Measurements from ENCODE around the gene GNAQ.

DNA sequence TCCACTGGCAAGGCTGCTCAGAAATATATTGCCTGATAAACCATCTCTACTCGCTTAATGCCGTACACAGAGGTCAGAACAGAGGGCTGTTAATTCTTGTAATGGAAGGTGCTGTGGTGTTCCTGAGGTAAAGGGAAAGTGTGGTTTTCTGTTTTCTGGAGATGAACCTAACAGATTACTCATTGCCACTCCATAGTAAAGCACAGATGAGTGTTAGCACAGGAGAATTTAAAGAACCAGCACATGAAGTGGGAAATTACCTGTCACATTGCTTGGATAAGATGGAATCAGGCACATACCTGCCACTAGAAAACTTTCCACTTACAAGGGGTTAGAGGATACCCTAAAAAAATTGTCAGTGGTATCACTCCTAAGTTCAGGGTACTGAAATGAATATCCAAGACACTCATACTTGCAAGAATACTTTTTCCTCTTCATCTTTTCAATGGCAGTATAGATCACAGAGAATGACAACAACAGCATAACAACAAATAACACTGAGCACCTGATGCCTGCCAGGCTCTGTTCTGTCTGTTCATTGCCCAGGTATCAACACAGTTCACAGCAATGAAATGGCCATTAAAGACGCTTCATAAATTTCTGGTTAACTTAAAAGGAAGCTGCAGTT is 230.6 kb downstream of the GNAQ start:
- TF ChIP-seq CTCF (IDR thresholded peaks at IDR 0.05; ENCODE audit: low read depth, low read length, missing input control) (no peak), RAD21 (IDR thresholded peaks at IDR 0.05) (no peak), YY1 (IDR thresholded peaks at IDR 0.05) (no peak), TAF1 (conservative IDR thresholded peaks at IDR 0.05) (no peak), EGR1 (IDR thresholded peaks at IDR 0.05; ENCODE audit: low read depth in 2 of 2) (no peak), REST (IDR thresholded peaks at IDR 0.05) (no peak), FOXA1 (IDR thresholded peaks at IDR 0.05) (no peak), MAX (IDR thresholded peaks at IDR 0.05) (no peak), GABPA (IDR thresholded peaks at IDR 0.05 in 1 of 2, conservative IDR thresholded peaks at IDR 0.05 in 1 of 2) (no peak), JUND (IDR thresholded peaks at IDR 0.05) (no peak), ZBTB33 (IDR thresholded peaks at IDR 0.05) (no peak), RXRA (IDR thresholded peaks at IDR 0.05) (no peak)
- TF ChIP-seq, protein P1, sequence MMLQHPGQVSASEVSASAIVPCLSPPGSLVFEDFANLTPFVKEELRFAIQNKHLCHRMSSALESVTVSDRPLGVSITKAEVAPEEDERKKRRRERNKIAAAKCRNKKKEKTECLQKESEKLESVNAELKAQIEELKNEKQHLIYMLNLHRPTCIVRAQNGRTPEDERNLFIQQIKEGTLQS (IDR thresholded peaks at IDR 0.05): no peak
